GM19397 (cell line): Measurements from ENCODE around the gene ZNF668.
A peak's percentile ranks its signal among the peaks of the same experiment; 100 is the strongest.
"Not testable (repeated sequence)": the region's sequence is repeated elsewhere in the genome, so short reads cannot be mapped to it uniquely, and the experiment has no call there.

Experiments used
- ATAC-seq: cut with Tn5 transposase; IDR thresholded peaks from one replicate; pipeline ENCODE4 v1.9.1; 2021; ENCODE audit warnings: mild to moderate bottlenecking, moderate library complexity; ENCODE audit not compliant: unreplicated experiment

Gene ZNF668

GRCh38 chr16:31061126-31061812, 12.8 kb downstream of the ZNF668 start:
- no peak for ATAC-seq

DNA sequence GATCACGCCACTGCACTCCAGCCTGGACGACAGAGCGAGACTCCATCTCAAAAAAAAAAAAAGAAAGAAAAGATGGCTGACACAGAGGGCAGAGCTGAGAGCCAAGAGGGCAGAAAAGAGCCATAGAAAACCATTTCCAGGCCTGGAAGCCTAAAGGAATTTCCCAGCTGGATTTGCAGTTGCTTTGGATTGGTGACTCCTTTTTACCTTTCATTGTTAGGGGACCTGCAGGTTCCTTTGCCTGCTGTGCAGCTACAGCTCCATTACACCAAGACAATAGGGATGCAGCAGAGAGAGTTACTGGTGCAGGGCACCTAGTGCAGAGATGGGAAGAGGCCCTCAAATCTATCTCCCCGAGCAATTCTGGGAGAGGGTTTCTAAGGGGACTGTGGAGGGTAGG, 18.4 kb downstream of the ZNF668 start:
- no peak for ATAC-seq

- ATAC-seq: no peak
Measured at GRCh38 chr16:31052114-31052513, 21.9 kb downstream of the ZNF668 start.

- ATAC-seq: no peak
Measured at GRCh38 chr16:31050280-31051030, 23.6 kb downstream of the ZNF668 start.

DNA sequence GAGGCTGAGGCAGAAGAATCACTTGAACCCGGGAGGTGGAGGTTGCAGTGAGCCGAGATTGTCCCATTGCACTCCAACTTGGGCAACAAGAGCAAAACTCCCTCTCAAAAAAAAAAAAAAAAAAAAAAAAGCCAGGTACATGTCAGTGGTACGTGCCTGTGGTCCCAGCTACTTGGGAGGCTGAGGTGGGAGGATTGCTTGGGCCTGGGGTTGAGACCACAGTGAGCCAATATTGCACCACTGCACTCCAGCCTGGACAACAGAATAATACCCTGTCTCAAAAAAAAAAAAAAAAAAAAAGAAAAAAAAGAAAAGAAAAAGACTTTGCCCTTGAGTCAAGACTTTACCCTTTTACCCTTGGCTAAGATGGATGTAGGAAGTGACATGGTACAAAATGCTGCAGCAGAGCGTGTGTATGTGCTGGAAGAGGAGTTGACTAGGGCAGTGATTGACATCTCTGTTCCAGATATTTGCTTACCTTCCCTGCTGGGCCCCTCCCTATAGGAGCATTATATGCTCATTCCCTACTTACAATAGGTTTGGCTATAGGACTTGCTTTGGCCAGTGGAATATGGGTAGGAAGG, 30.1 kb downstream of the ZNF668 start:
- no peak for ATAC-seq

DNA sequence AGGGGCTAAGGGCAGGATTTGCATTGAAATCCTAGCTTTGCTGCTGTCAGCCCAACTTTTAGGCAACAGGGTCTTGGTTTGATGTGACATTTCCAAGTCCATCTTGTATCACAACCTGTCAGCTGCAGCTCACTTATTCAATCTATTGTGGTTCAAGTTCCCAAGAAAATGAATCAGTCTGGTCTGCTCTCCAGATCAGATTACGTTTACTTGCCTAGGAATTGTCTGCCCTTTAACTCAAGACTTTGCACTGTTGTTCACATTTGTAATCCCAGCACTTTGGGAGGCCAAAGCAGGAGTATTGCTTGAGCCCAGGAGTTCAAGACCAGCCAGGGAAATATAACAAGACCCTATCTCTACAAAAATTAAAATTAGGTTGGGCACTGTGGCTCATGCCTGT, 30.7 kb downstream of the ZNF668 start:
- ATAC-seq: no peak

GRCh38 chr16:31042866-31043265, 31.2 kb downstream of the ZNF668 start:
- no peak for ATAC-seq

GRCh38 chr16:31038993-31039392, 35.0 kb downstream of the ZNF668 start:
- no peak for ATAC-seq

- no peak for ATAC-seq
Measured at GRCh38 chr16:31036691-31037090, 37.3 kb downstream of the ZNF668 start.

GRCh38 chr16:31033709-31034492, 40.1 kb downstream of the ZNF668 start:
- ATAC-seq: peak; percentile 45

- ATAC-seq: peak; percentile 75
Measured at GRCh38 chr16:31032736-31033708, 41.0 kb downstream of the ZNF668 start, which contains the start of gene STX4. TSS of gene STX4 (plus strand) at chr16:31033558. CDS start at chr16:31033806, 248 bp downstream.

- no peak for ATAC-seq
Measured at GRCh38 chr16:31031276-31031675, 42.8 kb downstream of the ZNF668 start.

DNA sequence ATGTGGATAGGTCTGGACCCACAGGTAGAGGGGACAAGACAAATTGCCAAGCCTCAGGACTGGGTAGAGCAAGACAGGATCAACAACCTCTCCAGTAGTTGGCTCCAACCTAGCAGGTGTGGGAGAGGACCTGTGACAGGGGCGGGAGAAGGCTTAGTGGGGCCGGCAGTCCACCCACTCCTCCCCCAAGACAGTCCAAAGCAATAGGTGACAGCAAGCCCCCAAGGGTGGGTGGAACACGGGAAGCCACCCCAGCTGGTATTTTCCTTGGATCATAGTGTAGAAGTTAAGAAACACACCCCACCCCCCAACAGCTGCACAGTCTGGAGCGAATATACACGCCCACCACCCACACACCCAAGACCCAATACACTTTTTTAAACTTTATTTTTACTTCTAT, 44.8 kb downstream of the ZNF668 start:
- ATAC-seq: no peak

DNA sequence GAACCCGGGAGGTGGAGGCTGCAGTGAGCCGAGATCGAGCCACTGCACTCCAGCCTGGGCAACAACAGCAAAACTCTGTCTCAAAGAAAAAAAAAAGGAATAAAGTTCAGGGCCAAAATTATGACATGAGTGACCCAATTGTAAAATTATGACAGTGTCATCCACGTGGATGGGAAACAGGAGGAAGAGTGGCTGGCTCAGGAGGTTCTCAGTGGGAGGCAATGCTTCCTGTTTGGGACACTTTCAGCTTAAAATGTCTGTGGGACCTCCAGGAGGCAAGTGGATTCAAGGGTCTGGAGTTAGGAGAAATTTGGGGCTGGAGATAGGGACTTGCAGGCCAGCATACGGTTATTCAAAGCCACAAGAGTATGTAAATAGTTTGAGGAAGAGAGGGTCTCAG, 48.7 kb downstream of the ZNF668 start:
- ATAC-seq: no peak

GRCh38 chr16:31023627-31024226, 50.3 kb downstream of the ZNF668 start:
- no peak for ATAC-seq

DNA sequence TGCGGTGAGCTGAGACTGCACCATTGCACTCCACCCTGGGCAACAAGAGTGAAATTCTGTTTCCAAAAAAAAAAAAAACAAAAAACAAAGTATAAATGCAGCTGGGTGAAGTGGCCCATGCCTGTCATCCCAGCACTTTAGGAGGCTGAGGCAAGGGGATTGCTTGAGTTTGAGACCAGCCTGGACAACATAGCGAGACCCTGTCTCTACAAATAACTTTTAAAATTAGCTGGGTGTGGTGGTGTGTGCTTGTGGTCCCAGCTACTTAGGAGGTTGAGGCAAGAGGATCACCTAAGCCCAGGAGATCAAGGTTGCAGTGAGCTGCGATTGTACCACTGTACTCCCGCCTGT, 50.8 kb downstream of the ZNF668 start:
- no peak for ATAC-seq

DNA sequence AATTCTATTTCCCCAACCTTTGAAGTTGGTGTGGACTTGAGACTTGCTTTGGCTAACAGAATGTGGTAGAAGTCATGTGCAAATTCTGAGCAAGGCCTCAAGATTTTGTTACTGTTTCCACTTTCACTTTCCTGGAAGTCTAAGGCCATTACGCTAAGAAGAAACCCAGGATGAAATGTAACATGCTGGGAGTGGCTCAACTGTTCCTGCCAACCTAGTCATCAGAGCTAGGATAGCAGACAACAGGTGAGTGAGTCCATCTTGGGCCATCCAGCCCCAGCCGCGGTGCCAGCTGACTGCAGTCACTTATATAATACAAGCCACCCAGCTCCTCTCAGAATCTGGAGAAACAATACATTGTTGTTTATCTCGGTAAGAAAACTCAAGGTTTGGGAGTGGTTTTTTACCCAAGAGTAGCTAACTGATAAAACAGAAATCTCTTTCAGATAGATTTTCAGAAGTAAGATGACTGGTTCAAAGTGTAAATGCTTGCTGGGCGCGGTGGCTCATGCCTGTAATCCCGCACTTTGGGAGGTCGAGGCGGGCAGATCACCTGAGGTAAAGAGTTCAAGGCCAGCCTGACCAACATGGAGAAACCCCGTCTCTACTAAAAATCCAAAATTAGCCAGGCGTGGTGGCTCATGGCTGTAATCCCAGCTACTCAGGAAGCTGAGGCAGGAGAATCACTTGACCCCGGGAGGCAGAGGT, 51.3 kb downstream of the ZNF668 start:
- ATAC-seq: no peak

- ATAC-seq: no peak
Measured at GRCh38 chr16:31020536-31020935, 53.5 kb downstream of the ZNF668 start.

- ATAC-seq: not testable (repeated sequence)
Measured at GRCh38 chr16:31017756-31018155, 56.3 kb downstream of the ZNF668 start.
